ENCODE results near the gene CXADR. TPM values are rescaled to one million over a fixed set of nuclear protein-coding genes. Genes with fewer than 3 reads are reported as not detected.

The CXADR gene
- total and polyA plus RNA-seq, 9 of the 15 experiments (the other 6 are each of a cell fraction or from before 2014, with no cell fraction given) = 0.01 to 0.41 (median 0.14) TPM

DNA sequence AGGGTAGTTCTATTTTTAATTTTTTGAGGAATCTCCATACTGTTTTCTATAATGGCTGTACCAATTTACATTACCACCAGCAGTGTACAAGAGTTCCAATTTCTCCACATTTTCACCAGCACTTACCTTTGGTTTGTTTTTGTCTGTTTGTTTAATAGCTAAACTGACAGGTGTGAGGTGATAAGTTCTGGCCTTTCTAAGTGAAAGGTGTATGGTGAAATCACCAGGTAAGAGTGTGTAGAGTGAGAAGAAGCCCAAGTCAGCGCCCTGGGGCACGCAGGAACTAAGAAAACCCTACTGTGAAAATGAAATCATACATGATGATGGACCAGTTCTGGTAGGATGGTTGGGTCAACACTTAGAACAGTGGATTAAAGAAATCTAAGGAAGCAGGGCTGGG, 65.3 kb downstream of the CXADR start:
- Histone ChIP-seq H3K9ac (ENCODE audit: insufficient read depth in 1 of 2, low read depth in 2 of 2, low read length in 2 of 2) (no peak overlapping the region), H3K4me1 (replicated peaks in 1 of 2; ENCODE audit: control insufficient read depth in 2 of 2, insufficient read depth in 2 of 2, low read length in 2 of 2) (no peaks in the 10 kb centered on the region), H3K27me3 (ENCODE audit: control insufficient read depth in 2 of 2, insufficient read depth in 2 of 2, low read length in 2 of 2) (no peaks in the 10 kb centered on the region; a peak in 2 of 5 replicates), H3K27ac (ENCODE audit: extremely low read depth, low read depth, low read length) (no peak overlapping the region), H3K4me2 (ENCODE audit: insufficient read depth, low read length) (no peak overlapping the region), H3K9me3 (replicated peaks; ENCODE audit: control insufficient read depth, insufficient read depth, low read depth, low read length) (no peaks in the 10 kb centered on the region), H3K4me3 (no peak overlapping the region), H4K20me1 (replicated peaks; ENCODE audit: control insufficient read depth, insufficient read depth, low read length) (no peaks in the 10 kb centered on the region), H3K36me3 (ENCODE audit: control insufficient read depth, insufficient read depth, low read length) (no peaks in the 10 kb centered on the region), H3K9me1 (ENCODE audit: control insufficient read depth, insufficient read depth, low read length) (no peaks in the 10 kb centered on the region), H2AFZ (ENCODE audit: low read depth, low read length) (no peak overlapping the region), H3K79me2 (ENCODE audit: control insufficient read depth, insufficient read depth, low read length) (no peaks in the 10 kb centered on the region)
- FAIRE-seq (no peak), ATAC-seq (no peak), DNase-seq (ENCODE audit: extremely low read depth in 1 of 4, low spot score in 3 of 4) (no peak)
- TF ChIP-seq ETV6 (IDR thresholded peaks at IDR 0.05; ENCODE audit: borderline replicate concordance in 1 of 2, low read depth in 2 of 2, low read length in 1 of 2) (no peak), ETV6 (CRISPR knock-in tag; IDR thresholded peaks at IDR 0.05; ENCODE audit: borderline replicate concordance) (no peak), COPS2 (conservative IDR thresholded peaks at IDR 0.05) (no peak), ZEB2 (IDR thresholded peaks at IDR 0.05) (no peak), HOXB6 (CRISPR knock-in tag; IDR thresholded peaks at IDR 0.05; ENCODE audit: borderline replicate concordance) (no peak), ZNF143 (CRISPR knock-in tag; IDR thresholded peaks at IDR 0.05) (no peak), NR0B1 (IDR thresholded peaks at IDR 0.05; ENCODE audit: partially characterized antibody) (no peak), CC2D1A (IDR thresholded peaks at IDR 0.05) (no peak), ELF2 (CRISPR knock-in tag; IDR thresholded peaks at IDR 0.05) (no peak), ZNF507 (tag; conservative IDR thresholded peaks at IDR 0.05) (no peak), GABPA (tag; conservative IDR thresholded peaks at IDR 0.05; ENCODE audit: low read depth) (no peak), TCF15 (CRISPR knock-in tag; IDR thresholded peaks at IDR 0.05) (no peak), HEY1 (CRISPR knock-in tag; IDR thresholded peaks at IDR 0.05; ENCODE audit: borderline replicate concordance) (no peak), POLR3G (IDR thresholded peaks at IDR 0.05; ENCODE audit: extremely low read depth, insufficient read length, insufficient replicate concordance) (no peak), E2F3 (CRISPR knock-in tag; IDR thresholded peaks at IDR 0.05) (no peak), ZNF175 (CRISPR knock-in tag; IDR thresholded peaks at IDR 0.05; ENCODE audit: low read depth) (no peak), ZKSCAN3 (CRISPR knock-in tag; IDR thresholded peaks at IDR 0.05) (no peak)
- intact Hi-C loops (cut with micrococcal nuclease) (no loop called here), in situ Hi-C loops (cut with MboI) (no loop called here)
- POLR2A ChIA-PET = interaction anchor here (0.7 kb wide), 1 partner anchor 92 kb away, joined by 3 read pairs; no protein-coding TSS in a partner anchor
- 0% methylated on average over 2 of the region's 2 CpGs for WGBS (ENCODE audit: insufficient coverage, low coverage, missing lambda C conversion rate)
- BruUV-seq (replicated peaks) = no TSS peak
- CTCF ChIA-PET (ENCODE audit: low intra/inter-chr PET ratio) = no interaction called here

Data from K562 (cell line).